Measurements from ENCODE around the gene KSR1.

- TF ChIP-seq CTCF (IDR thresholded peaks at IDR 0.05), result peak; percentile 70
- TF ChIP-seq ZFX (IDR thresholded peaks at IDR 0.05; ENCODE audit: borderline replicate concordance), result no peak
Measured at GRCh38 chr17:27569257-27569722, 113.0 kb downstream of the KSR1 start.

All from 22Rv1 (cell line).